OCI-LY3 (cell line): Measurements from ENCODE around the gene CPED1.
"Not testable (repeated sequence)": the region's sequence is repeated elsewhere in the genome, so short reads cannot be mapped to it uniquely, and the experiment has no call there.

Source experiments
- H2AFZ ChIP-seq: fragments of 200-600, 300-600 bp; shearing (Covaris generic); 2 replicates; pipeline ENCODE4 v1.6.0; 2014; ENCODE audit warnings: antibody characterized with exemption, low read depth, low read length
- H3K27ac ChIP-seq: fragments of 200-600, 300-600 bp; sonication (generic); 2 replicates; pipeline ENCODE4 v1.5.1; 2014; ENCODE audit warnings: mild to moderate bottlenecking, low read length, moderate library complexity, mixed read lengths
- H3K27me3 ChIP-seq: fragments of 200-600, 300-600 bp; sonication (generic); 2 replicates; pipeline ENCODE4 v1.6.1; 2014; ENCODE audit warnings: low read depth, low read length, mixed read lengths
- H3K36me3 ChIP-seq: fragments of 200-600, 300-600 bp; sonication (generic); replicated peaks from 2 replicates; pipeline ENCODE3; 2014; ENCODE audit warnings: low read depth, low read length, mixed read lengths
- H3K4me1 ChIP-seq: fragments of 300-600, 200-600 bp; sonication (generic); 2 replicates; pipeline ENCODE4 v1.6.1; 2014; ENCODE audit warnings: low read length, mixed read lengths
- H3K4me2 ChIP-seq: fragments of 200-600, 300-600 bp; sonication (generic); 2 replicates; pipeline ENCODE4 v1.6.1; 2014; ENCODE audit warnings: low read length, mixed read lengths
- H3K4me3 ChIP-seq: fragments of 300-600, 200-600 bp; sonication (generic); 2 replicates; pipeline ENCODE4 v1.5.1; 2014; ENCODE audit warnings: antibody characterized with exemption, mild to moderate bottlenecking, low read length, moderate library complexity
- H3K79me2 ChIP-seq: fragments of 300-600, 200-600 bp; shearing (Covaris generic); 2 replicates; pipeline ENCODE4 v1.6.1; 2014; ENCODE audit warnings: mild to moderate bottlenecking, low read length, mixed read lengths
- H3K9ac ChIP-seq: fragments of 300-600, 200-600 bp; shearing (Covaris generic); 2 replicates; pipeline ENCODE4 v1.6.0; 2014; ENCODE audit warnings: mild to moderate bottlenecking, low read length, moderate library complexity
- H3K9me3 ChIP-seq: fragments of 200-600, 300-600 bp; shearing (Covaris generic); 2 replicates; pipeline ENCODE4 v1.6.1; 2014; ENCODE audit warnings: low read length, mixed read lengths; ENCODE audit not compliant: insufficient read depth
- H4K20me1 ChIP-seq: fragments of 200-600, 300-600 bp; sonication (generic); 2 replicates; pipeline ENCODE4 v1.6.1; 2016; ENCODE audit warnings: low read length, mixed read lengths; ENCODE audit not compliant: insufficient read depth
- EZH2phosphoT487 ChIP-seq: fragments of 200-600 bp; shearing (Covaris generic); IDR thresholded peaks from 2 replicates; pipeline ENCODE4 v1.6.1; 2018; ENCODE audit warnings: antibody characterized with exemption, mixed run types, low read depth
- TF ChIP-seq, protein P1 (sequence below): fragments of 200-600, 300-600 bp; sonication (generic); IDR thresholded peaks from 2 replicates; pipeline ENCODE4 v1.5.1; 2014; ENCODE audit warnings: antibody characterized with exemption, low read length, low read depth

Gene CPED1

GRCh38 chr7:121244120-121244870 is 255.8 kb downstream of the CPED1 start:
- H3K9ac ChIP-seq: no peak overlapping the region
- H3K4me2 ChIP-seq: no peak overlapping the region
- H3K9me3 ChIP-seq: peaks cover 9% of the 10 kb centered on the region; the same call in 1 of the 2 replicates
- no peaks in the 10 kb centered on the region for H3K4me1 ChIP-seq
- H3K27me3 ChIP-seq: no peaks in the 10 kb centered on the region
- no peak overlapping the region for H3K4me3 ChIP-seq
- no peaks in the 10 kb centered on the region for H3K36me3 ChIP-seq
- no peak overlapping the region for H2AFZ ChIP-seq
- TF ChIP-seq, protein P1, sequence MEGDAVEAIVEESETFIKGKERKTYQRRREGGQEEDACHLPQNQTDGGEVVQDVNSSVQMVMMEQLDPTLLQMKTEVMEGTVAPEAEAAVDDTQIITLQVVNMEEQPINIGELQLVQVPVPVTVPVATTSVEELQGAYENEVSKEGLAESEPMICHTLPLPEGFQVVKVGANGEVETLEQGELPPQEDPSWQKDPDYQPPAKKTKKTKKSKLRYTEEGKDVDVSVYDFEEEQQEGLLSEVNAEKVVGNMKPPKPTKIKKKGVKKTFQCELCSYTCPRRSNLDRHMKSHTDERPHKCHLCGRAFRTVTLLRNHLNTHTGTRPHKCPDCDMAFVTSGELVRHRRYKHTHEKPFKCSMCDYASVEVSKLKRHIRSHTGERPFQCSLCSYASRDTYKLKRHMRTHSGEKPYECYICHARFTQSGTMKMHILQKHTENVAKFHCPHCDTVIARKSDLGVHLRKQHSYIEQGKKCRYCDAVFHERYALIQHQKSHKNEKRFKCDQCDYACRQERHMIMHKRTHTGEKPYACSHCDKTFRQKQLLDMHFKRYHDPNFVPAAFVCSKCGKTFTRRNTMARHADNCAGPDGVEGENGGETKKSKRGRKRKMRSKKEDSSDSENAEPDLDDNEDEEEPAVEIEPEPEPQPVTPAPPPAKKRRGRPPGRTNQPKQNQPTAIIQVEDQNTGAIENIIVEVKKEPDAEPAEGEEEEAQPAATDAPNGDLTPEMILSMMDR: no peak
- TF ChIP-seq EZH2phosphoT487: no peak
- no peak overlapping the region for H3K27ac ChIP-seq
- H4K20me1 ChIP-seq: no peaks in the 10 kb centered on the region
- H3K79me2 ChIP-seq: no peaks in the 10 kb centered on the region

- H3K79me2 ChIP-seq, H3K9ac ChIP-seq, H3K27me3 ChIP-seq, H3K9me3 ChIP-seq, H3K27ac ChIP-seq, H3K36me3 ChIP-seq, H2AFZ ChIP-seq, H3K4me3 ChIP-seq, H4K20me1 ChIP-seq, H3K4me2 ChIP-seq, H3K4me1 ChIP-seq: not testable (repeated sequence)
Observed at GRCh38 chr7:121251367-121251766, 262.9 kb downstream of the CPED1 start.

GRCh38 chr7:121252523-121253235 is 264.2 kb downstream of the CPED1 start:
- not testable (repeated sequence) for H3K9ac ChIP-seq, H2AFZ ChIP-seq, H3K36me3 ChIP-seq, H3K27ac ChIP-seq, H3K4me2 ChIP-seq, H3K9me3 ChIP-seq, H3K4me1 ChIP-seq, H3K79me2 ChIP-seq, H4K20me1 ChIP-seq, H3K4me3 ChIP-seq, H3K27me3 ChIP-seq

GRCh38 chr7:121259826-121260225 is 271.3 kb downstream of the CPED1 start:
- Histone ChIP-seq H3K36me3 (no peaks in the 10 kb centered on the region), H3K9me3 (no peaks in the 10 kb centered on the region), H3K4me2 (no peak overlapping the region), H3K27me3 (no peaks in the 10 kb centered on the region), H3K4me3 (no peak overlapping the region), H3K9ac (no peak overlapping the region), H3K27ac (no peak overlapping the region), H3K79me2 (no peaks in the 10 kb centered on the region), H4K20me1 (no peaks in the 10 kb centered on the region), H2AFZ (no peak overlapping the region), H3K4me1 (no peaks in the 10 kb centered on the region)
- TF ChIP-seq, protein P1: no peak
- TF ChIP-seq EZH2phosphoT487: no peak

DNA sequence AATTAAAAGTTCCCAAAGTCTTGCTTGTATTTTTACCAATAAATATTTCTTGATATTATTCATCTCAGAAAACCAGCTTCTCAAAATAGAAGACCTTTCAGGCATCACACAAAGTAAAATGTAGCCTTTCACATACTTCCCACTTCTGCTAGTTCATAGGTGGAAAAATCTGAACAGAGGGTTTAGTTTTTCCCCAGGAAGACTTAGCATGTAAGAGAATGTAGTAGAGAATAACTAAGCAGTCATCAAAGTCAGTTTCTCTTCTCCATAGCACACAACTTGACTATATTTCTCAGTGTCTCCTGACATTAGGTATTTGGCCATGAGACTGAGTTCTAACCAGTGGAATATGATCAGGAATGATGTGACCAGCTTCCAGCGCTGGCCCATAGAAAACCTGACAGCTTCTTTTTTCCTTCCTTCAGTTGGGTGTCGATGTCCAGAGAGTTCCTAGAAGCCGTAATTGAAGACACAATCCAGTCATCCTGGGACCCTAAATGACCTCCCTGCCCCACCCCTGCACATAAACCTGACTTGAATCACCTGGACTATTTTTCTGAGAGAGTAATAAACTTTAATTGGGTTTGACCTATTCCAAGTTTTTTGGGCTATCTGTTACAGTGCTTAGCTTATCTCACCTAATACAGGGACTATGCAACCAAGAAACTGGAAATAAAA is 272.8 kb downstream of the CPED1 start:
- Histone ChIP-seq H3K4me3 (no peak overlapping the region), H2AFZ (no peak overlapping the region), H3K9me3 (no peaks in the 10 kb centered on the region), H3K27me3 (no peaks in the 10 kb centered on the region), H3K9ac (no peak overlapping the region), H3K36me3 (no peaks in the 10 kb centered on the region), H3K4me1 (no peaks in the 10 kb centered on the region), H4K20me1 (no peaks in the 10 kb centered on the region), H3K79me2 (no peaks in the 10 kb centered on the region), H3K4me2 (no peak overlapping the region), H3K27ac (no peak overlapping the region)
- TF ChIP-seq, protein P1: no peak
- TF ChIP-seq EZH2phosphoT487: no peak
